GM12873 (cell line): ENCODE data around the gene OR10H3.

Experiments used
- CTCF ChIP-seq: IDR thresholded peaks from 2 replicates; pipeline ENCODE4 v1.5.1; 2012; ENCODE audit warnings: low read depth, mild to moderate bottlenecking, moderate library complexity, low read length, control low read depth; ENCODE audit not compliant: insufficient read depth; ENCODE audit errors: missing control alignments

OR10H3 gene

DNA sequence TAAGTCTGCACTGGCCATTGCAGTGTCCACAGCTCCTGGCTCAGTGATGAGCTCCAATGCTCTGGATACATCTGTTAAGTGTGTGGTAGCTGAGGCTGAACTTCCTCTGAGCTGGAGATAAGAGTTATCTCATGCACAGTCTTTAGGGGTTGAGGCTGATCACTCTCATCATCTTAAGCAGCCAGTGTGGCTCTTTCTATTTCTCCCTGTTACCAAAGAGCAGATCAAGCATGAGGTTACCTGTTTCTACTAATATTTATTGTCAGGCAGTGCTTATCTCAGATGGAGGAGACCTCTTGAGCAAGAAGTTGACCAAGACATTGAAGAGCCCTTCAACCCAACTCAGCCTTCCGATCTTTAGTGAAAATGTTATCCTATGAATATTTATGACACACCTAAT lies 16.5 kb upstream of the OR10H3 start:
- no peak for TF ChIP-seq CTCF

DNA sequence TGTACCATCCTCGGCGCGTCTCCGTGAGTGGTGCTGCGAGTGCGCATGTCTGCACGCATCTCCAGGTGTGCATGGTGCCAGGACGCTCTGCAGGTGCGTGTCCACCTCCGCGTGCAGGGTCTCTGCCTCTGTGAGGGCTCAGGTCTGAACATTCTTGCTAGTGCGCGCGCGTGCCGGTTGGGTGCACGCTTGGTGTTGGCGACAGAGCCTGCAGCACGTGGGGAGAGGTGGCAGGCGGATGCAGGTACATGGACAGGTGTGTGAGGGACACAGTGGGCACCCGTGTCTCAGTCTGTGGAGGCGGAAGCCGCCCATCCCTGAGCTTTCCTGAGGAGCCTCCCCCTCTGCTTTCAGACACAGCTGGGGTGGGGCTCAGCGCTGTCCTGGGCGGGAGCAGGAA lies 14.8 kb upstream of the OR10H3 start:
- no peak for TF ChIP-seq CTCF

DNA sequence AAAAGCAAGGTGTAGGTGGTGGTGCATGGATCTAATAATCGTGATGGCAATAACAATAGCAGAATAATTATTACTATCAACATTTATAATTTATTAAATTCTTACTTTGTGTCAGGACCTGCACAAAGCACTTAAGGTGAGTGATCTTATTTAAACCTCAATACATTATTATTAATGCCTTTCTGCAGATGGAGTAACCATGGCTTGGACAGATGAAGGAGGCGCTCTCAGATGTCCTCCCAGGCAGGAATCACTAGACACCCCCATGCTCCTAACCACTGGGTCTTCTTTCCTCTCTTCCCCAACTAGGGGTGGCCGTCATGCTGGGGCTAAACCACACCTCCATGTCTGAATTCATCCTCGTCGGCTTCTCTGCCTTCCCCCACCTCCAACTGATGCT lies 10.1 kb upstream of the OR10H3 start, which contains the start of gene OR10H2:
TSS of gene OR10H2 (plus strand) at position 301 of the 400 bp plus-strand sequence. CDS start at position 321, 20 bp downstream.
- TF ChIP-seq CTCF: no peak

DNA sequence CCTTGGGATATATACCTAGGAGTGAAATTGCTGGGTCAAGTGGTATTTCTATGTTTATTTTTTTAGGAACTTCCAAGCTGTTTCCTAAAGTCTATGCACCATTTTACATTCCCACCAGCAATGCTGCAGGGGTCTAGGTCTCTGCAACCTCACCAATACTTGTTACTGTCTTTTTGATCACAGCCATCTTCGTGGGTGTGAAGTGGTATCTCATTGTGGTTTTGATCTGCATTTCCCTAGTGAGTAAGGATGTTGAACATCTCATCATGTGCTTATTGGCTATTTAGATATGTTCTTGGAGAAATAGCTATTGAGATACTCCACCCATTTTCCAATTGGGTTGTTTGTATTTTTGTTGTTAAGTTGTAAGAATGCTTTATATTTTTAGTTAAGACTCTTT lies 7.2 kb upstream of the OR10H3 start:
- no peak for TF ChIP-seq CTCF

- no peak for TF ChIP-seq CTCF
These were observed 5.4 kb upstream of the OR10H3 start for GRCh38 chr19:15732388-15732787.

GRCh38 chr19:15733895-15734294 lies 3.9 kb upstream of the OR10H3 start:
- no peak for TF ChIP-seq CTCF

DNA sequence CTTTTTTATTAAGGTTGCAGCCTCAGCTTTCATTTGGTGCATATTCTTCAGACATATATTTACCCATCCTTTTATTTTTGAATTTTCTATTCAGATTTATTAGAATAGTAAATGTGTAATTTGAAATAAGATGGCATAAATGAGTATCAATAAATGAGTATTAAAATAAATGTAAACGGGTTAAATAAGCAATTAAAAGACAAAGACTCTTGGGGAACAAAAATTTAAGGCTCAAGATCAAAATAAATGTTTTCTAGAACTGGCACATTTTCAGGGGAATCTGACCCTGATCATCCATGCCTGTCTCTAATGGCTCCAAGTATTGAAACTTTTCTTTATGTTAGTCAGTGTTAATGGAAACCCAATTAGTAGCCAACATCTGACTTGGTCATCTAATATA lies 3.0 kb downstream of the OR10H3 start:
- TF ChIP-seq CTCF: no peak
